ENCODE data around the gene RAB38. TPM values are rescaled to one million over a fixed set of nuclear protein-coding genes. Genes with fewer than 3 reads are reported as not detected.

The RAB38 gene

DNA sequence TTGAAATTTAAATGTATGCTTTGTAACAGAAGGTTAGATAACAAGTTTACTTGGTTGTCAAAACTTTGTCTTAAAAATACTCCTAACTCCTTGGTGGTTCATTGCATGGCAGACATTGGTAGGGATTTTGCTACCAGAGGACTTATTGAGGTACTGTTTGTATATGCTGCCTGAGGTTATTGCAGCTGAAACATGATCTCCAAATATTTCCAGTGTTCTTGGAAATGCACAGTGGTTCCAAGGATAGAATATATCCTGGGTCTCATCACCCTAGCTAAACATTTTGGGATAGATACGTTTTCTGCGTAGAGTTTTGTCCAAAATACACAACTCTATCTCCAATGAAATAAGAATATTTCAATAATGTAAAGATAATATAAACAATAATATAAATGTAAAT, 109.2 kb downstream of the RAB38 start:
- H3K27ac ChIP-seq (replicated peaks) = no peak overlapping the region
- H3K4me3 ChIP-seq (replicated peaks; ENCODE audit: insufficient read depth, low read length) = no peak overlapping the region
- no peaks in the 10 kb centered on the region for H3K27me3 ChIP-seq (ENCODE audit: insufficient read depth, poor library complexity, severe bottlenecking)
- TF ChIP-seq SPI1 (IDR thresholded peaks at IDR 0.05; ENCODE audit: borderline replicate concordance, low read depth) (no peak), GABPA (IDR thresholded peaks at IDR 0.05; ENCODE audit: low read depth) (no peak), POLR2AphosphoS5 (IDR thresholded peaks at IDR 0.05; ENCODE audit: low read depth) (no peak)
- TF ChIP-seq, protein P1, sequence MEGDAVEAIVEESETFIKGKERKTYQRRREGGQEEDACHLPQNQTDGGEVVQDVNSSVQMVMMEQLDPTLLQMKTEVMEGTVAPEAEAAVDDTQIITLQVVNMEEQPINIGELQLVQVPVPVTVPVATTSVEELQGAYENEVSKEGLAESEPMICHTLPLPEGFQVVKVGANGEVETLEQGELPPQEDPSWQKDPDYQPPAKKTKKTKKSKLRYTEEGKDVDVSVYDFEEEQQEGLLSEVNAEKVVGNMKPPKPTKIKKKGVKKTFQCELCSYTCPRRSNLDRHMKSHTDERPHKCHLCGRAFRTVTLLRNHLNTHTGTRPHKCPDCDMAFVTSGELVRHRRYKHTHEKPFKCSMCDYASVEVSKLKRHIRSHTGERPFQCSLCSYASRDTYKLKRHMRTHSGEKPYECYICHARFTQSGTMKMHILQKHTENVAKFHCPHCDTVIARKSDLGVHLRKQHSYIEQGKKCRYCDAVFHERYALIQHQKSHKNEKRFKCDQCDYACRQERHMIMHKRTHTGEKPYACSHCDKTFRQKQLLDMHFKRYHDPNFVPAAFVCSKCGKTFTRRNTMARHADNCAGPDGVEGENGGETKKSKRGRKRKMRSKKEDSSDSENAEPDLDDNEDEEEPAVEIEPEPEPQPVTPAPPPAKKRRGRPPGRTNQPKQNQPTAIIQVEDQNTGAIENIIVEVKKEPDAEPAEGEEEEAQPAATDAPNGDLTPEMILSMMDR (IDR thresholded peaks at IDR 0.05; ENCODE audit: insufficient read depth, low read length) = no peak
- TF ChIP-seq, protein P2, sequence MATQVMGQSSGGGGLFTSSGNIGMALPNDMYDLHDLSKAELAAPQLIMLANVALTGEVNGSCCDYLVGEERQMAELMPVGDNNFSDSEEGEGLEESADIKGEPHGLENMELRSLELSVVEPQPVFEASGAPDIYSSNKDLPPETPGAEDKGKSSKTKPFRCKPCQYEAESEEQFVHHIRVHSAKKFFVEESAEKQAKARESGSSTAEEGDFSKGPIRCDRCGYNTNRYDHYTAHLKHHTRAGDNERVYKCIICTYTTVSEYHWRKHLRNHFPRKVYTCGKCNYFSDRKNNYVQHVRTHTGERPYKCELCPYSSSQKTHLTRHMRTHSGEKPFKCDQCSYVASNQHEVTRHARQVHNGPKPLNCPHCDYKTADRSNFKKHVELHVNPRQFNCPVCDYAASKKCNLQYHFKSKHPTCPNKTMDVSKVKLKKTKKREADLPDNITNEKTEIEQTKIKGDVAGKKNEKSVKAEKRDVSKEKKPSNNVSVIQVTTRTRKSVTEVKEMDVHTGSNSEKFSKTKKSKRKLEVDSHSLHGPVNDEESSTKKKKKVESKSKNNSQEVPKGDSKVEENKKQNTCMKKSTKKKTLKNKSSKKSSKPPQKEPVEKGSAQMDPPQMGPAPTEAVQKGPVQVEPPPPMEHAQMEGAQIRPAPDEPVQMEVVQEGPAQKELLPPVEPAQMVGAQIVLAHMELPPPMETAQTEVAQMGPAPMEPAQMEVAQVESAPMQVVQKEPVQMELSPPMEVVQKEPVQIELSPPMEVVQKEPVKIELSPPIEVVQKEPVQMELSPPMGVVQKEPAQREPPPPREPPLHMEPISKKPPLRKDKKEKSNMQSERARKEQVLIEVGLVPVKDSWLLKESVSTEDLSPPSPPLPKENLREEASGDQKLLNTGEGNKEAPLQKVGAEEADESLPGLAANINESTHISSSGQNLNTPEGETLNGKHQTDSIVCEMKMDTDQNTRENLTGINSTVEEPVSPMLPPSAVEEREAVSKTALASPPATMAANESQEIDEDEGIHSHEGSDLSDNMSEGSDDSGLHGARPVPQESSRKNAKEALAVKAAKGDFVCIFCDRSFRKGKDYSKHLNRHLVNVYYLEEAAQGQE (IDR thresholded peaks at IDR 0.05; ENCODE audit: insufficient replicate concordance, low read depth) = no peak
- DNase-seq (ENCODE audit: low read depth in 1 of 2, low spot score in 1 of 2) = no peak

DNA sequence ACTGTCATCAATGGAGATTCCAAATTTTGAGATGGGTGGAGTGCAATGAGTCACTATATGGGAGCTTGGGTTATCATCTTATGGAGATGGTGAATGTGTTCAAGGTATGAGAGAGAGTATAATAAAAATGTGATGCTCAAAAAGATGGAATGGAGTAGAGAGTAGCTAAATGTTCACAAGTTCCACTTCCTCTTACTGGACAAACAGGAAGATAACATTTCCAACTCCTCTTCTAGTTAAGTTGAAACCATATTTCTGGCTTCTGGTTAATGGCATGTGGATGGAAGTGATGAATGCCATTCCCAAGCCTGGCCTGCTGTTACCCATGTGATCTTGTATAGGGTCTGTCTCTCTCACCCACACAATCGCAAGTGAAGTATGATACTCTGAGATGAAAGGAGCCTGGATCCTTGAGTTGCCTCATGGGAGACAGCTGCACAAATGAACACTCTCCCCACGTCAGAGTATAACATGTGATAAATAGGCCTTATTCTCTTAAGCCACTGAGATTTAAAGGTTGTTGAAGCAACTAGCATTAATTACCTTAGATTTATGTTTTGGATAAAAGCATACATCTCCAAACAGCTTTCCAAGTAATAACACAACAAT, 111.0 kb downstream of the RAB38 start:
- H3K4me3 ChIP-seq (replicated peaks; ENCODE audit: insufficient read depth, low read length) = no peak overlapping the region
- DNase-seq (ENCODE audit: low read depth in 1 of 2, low spot score in 1 of 2) = no peak

More for the DNA sequence above, 111.0 kb downstream of the RAB38 start:
- TF ChIP-seq POLR2AphosphoS5 (IDR thresholded peaks at IDR 0.05; ENCODE audit: low read depth) (no peak), SPI1 (IDR thresholded peaks at IDR 0.05; ENCODE audit: borderline replicate concordance, low read depth) (peak; percentile 55; the same call in 1 of the 2 replicates)
- H3K27ac ChIP-seq (replicated peaks) = no peak overlapping the region
- no peaks in the 10 kb centered on the region for H3K27me3 ChIP-seq (ENCODE audit: insufficient read depth, poor library complexity, severe bottlenecking)

Small RNAs within 50 kb of the gene (microRNA-seq; reads per million reads assigned to microRNA genes)
- not detected for gene MIR3166
